ENCODE data around the gene WSCD1. TPM values are rescaled to one million over a fixed set of nuclear protein-coding genes. Genes with fewer than 3 reads are reported as not detected.
A peak's percentile ranks its signal among the peaks of the same experiment; 100 is the strongest.

The WSCD1 gene
- total RNA-seq, 2 donors from 2014 or later = 0.15 TPM; not detected in 1

DNA sequence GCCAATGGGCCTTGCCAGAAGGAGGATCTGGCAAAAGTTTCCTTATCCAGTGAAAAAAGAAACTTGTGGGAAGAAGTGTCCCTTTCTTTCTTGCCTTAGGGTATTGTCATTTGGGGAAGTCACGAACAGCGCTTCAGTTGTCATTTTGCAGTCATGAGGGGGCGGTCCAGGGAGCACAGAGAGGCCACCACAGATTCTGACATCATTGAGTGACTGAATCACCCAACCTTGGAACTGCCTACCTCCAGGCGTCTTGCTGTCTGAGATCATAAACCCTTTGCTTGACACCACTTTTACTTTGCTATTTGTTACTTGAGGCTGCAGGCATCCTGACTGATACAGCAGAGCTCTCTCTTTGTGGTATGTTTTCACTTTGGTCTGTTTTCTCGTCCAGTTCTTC lies 3.1 kb upstream of the WSCD1 start:
- ATAC-seq (no peak), DNase-seq (no peak)
- no peak overlapping the region for H3K4me3 Mint-ChIP-seq
- peaks cover 75% of the 10 kb centered on the region for H3K27me3 Mint-ChIP-seq
- H3K27ac Mint-ChIP-seq = no peak overlapping the region
- peaks cover 13% of the 10 kb centered on the region for H3K4me1 Mint-ChIP-seq
- H3K36me3 Mint-ChIP-seq (ENCODE audit: low read depth) = peaks cover 7% of the 10 kb centered on the region
- no peaks in the 10 kb centered on the region for H3K9me3 ChIP-seq (ENCODE audit: control insufficient read depth, low read length, poor library complexity, severe bottlenecking)

DNA sequence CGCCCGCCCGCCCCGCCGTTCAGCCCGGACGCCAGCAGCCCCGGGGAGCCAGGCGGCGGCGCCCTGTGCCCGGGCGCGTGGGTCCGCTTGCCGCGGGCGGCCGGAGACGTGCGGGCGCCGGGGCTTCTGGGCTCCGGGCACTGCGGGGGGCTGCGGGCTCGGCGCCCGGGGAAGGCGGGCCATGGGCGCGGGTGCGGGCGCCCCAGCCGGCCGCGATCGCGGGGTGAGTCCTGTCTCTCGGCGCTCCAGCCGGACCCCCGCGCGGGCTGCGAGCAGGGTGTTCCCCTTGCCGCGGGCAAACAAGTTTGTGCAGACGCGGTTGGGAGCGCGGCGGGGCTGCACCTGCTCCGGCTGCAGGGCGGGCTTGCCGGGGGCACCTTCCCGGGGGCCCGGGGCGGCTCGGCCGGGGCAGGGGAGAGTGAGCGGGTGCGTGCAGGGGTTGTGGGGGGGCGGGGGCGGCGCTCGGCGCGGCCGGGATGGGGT lies 292 bp downstream of the WSCD1 start:
- Mint-ChIP-seq H3K36me3 (ENCODE audit: low read depth) (peaks cover 7% of the 10 kb centered on the region), H3K4me1 (peaks cover 13% of the 10 kb centered on the region), H3K27ac (no peak overlapping the region), H3K27me3 (peaks cover 73% of the 10 kb centered on the region), H3K4me3 (no peak overlapping the region)
- ATAC-seq (no peak), DNase-seq (no peak)
- H3K9me3 ChIP-seq (ENCODE audit: control insufficient read depth, low read length, poor library complexity, severe bottlenecking) = no peaks in the 10 kb centered on the region

DNA sequence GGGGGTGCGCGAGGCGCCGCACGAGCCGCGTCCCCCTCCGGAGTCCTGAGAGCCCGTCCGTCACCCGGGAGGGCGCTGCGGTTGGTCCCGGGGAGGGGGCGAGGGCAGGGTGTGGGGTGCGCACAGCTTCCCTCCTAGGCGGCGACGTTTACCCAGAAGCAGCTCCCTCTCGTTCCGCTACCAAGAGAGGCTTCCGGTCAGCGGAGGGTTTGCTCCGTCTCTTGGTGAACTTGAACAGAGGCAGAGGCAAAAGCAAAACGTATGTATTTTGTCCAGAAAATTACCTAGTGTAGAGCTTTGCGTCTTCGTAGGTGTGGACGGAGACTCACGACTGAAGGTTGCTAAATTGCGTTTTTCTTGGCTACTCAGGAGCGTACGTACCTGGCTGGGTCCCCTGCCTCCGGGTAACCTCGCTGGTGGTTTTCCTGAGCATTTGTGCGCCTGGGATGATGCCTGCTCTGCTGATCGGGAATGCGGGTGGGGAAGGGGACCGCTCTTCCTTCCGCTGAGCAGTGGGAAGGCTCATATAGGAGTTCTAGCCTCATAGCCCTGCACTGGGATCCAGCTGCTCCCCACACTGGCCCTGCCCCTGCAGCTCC lies 833 bp downstream of the WSCD1 start:
- no peaks in the 10 kb centered on the region for H3K9me3 ChIP-seq (ENCODE audit: control insufficient read depth, low read length, poor library complexity, severe bottlenecking)
- no peak for DNase-seq
- peak overlapping the region; percentile 71 for H3K4me3 Mint-ChIP-seq
- H3K36me3 Mint-ChIP-seq (ENCODE audit: low read depth) = peaks cover 7% of the 10 kb centered on the region
- ATAC-seq = no peak
- peaks cover 79% of the 10 kb centered on the region for H3K27me3 Mint-ChIP-seq
- H3K27ac Mint-ChIP-seq = no peak overlapping the region
- H3K4me1 Mint-ChIP-seq = peaks cover 13% of the 10 kb centered on the region

DNA sequence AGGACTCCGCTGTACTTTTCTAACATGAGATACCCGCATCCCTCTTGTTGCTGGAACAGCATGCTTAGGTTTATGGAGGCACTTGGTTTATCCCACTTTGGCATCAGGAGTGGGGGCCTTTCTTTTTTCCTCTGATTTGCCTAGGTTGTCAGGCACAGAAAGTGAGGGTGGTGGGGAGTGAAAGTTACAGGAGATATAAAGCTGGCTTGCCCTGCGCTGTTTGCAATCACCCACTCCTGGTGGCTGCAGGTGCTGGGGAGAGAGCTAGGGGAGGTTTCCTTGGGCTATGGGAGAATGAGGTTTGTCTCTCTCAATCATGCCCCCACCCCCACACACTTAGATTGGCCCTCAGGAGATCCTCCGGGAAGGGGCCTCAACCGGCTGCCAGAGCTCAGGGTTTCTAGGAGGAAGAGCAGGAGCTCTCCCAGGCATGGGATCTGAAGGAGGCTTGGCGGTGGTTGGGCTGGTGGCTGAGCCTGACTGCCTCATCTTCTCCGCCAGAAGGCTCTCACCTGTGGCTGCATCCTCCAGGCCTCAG lies 1.4 kb downstream of the WSCD1 start:
- peaks cover 13% of the 10 kb centered on the region for H3K4me1 Mint-ChIP-seq
- H3K27ac Mint-ChIP-seq = no peak overlapping the region
- H3K36me3 Mint-ChIP-seq (ENCODE audit: low read depth) = peaks cover 7% of the 10 kb centered on the region
- H3K9me3 ChIP-seq (ENCODE audit: control insufficient read depth, low read length, poor library complexity, severe bottlenecking) = no peaks in the 10 kb centered on the region
- peaks cover 76% of the 10 kb centered on the region for H3K27me3 Mint-ChIP-seq
- H3K4me3 Mint-ChIP-seq = peak overlapping the region; percentile 71
- DNase-seq (no peak), ATAC-seq (no peak)

DNA sequence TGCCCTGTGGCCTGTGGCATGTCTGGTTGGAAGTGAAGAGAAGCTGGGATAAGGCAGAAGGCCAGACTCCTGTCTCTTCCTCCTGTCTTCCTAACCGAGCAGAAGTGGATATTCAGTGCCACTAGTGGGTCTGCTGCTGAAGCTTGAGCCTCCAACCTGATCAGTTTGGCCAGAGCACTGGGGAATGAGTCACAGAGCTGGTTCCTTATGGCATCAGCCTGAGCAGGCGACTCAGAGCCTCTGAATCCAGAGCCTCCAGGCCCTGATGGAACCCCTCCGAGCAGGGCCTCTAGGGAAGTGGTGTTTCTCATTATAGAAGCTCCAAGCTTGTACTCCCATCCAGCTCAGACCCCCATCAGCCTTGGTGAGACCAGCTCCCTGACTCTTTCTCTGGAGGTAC lies 2.0 kb downstream of the WSCD1 start:
- Mint-ChIP-seq H3K4me1 (peaks cover 13% of the 10 kb centered on the region), H3K27me3 (peaks cover 71% of the 10 kb centered on the region), H3K4me3 (no peak overlapping the region), H3K27ac (no peak overlapping the region), H3K36me3 (ENCODE audit: low read depth) (peaks cover 9% of the 10 kb centered on the region)
- no peak for ATAC-seq
- H3K9me3 ChIP-seq (ENCODE audit: control insufficient read depth, low read length, poor library complexity, severe bottlenecking) = no peaks in the 10 kb centered on the region
- no peak for DNase-seq

DNA sequence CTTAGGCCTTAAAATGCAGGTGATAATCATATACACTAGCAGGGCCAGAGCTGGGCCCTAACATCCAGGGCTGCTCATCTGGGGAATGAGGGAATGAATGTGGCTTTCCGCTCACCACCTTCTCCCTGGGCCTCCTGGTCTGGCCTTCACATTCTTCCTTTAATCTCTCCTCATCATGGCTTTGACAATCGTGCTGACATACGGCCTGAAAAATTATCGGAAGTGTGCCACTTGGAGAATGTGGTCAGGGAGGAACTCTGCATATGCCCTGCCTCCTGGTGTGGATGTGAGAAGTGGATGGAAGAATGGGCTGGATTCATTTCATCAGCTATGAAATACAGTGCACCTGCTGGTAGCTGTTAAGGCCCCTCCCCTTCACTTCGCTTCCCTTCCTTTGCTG lies 2.4 kb downstream of the WSCD1 start:
- Mint-ChIP-seq H3K27ac (no peak overlapping the region), H3K36me3 (ENCODE audit: low read depth) (peaks cover 9% of the 10 kb centered on the region), H3K4me1 (peaks cover 13% of the 10 kb centered on the region), H3K27me3 (peaks cover 71% of the 10 kb centered on the region), H3K4me3 (no peak overlapping the region)
- no peaks in the 10 kb centered on the region for H3K9me3 ChIP-seq (ENCODE audit: control insufficient read depth, low read length, poor library complexity, severe bottlenecking)
- ATAC-seq (no peak), DNase-seq (no peak)

DNA sequence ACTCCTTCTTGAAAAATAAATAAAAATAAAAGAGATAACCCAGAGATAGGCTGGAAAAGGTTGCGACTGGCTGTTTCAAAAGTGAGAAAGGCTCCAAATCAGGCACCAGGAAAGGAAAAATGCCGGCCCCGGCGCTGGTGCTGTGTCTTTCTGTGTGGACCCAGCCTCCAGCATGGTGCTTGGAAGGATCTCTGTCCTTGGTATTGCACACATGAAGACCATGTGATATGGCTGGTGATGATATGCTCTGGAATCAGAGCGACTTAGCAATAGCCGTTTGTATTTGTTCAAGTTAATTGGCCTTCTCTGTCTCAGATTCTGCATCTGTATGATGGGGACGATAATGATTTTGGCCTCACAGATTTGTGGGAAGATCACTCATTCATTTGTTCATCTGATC lies 3.4 kb downstream of the WSCD1 start:
- peaks cover 9% of the 10 kb centered on the region for H3K36me3 Mint-ChIP-seq (ENCODE audit: low read depth)
- DNase-seq = no peak
- peaks cover 13% of the 10 kb centered on the region for H3K4me1 Mint-ChIP-seq
- ATAC-seq = no peak
- no peak overlapping the region for H3K27ac Mint-ChIP-seq
- H3K27me3 Mint-ChIP-seq = peaks cover 71% of the 10 kb centered on the region
- H3K9me3 ChIP-seq (ENCODE audit: control insufficient read depth, low read length, poor library complexity, severe bottlenecking) = no peaks in the 10 kb centered on the region
- H3K4me3 Mint-ChIP-seq = no peak overlapping the region

DNA sequence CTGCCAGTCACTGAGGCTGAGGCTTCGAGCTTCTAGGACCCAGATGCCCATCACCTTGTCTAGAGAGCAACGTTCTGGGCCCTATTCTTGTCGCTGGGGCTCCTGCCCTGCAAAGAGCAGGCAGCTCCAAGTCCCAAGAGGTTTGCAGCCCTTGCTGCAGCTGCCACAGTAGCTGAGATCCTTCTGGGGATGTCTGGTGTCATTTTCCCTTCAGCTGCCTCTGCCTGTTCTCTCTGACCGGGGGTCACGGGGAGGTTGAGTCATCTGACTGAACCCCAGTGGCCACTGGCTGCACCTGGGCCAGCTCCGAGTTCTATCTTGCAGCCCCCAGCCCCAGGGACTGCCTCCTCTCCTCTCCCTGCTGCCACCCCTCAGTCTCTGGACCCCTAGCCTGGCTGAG lies 4.9 kb downstream of the WSCD1 start:
- Mint-ChIP-seq H3K4me3 (no peak overlapping the region), H3K27me3 (peaks cover 57% of the 10 kb centered on the region), H3K4me1 (no peaks in the 10 kb centered on the region), H3K36me3 (ENCODE audit: low read depth) (peaks cover 2% of the 10 kb centered on the region), H3K27ac (no peak overlapping the region)
- H3K9me3 ChIP-seq (ENCODE audit: control insufficient read depth, low read length, poor library complexity, severe bottlenecking) = no peaks in the 10 kb centered on the region
- no peak for ATAC-seq
- no peak for DNase-seq

DNA sequence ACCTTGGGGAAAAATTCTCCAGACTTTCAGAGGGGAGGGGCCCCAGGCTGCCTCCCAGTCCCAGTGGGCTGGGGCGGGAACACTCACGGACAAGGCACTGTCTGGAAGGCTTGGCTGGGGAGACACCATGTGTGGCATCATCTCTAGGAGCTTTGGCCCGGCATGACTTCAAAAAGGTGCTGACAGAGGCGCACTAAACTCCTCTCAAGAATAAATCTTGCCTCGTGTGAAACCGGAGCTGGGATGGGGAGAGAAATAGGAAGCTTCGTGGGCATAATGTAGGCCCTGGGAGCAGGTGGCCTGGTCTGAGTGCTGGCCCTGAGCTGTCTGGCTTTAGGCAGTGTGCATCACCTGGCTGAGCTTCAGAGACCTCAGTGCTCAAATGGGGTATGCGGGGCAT lies 5.7 kb downstream of the WSCD1 start:
- Mint-ChIP-seq H3K4me3 (no peak overlapping the region), H3K36me3 (ENCODE audit: low read depth) (peaks cover 2% of the 10 kb centered on the region), H3K4me1 (no peaks in the 10 kb centered on the region), H3K27ac (no peak overlapping the region), H3K27me3 (peaks cover 56% of the 10 kb centered on the region)
- ATAC-seq = no peak
- DNase-seq = no peak
- H3K9me3 ChIP-seq (ENCODE audit: control insufficient read depth, low read length, poor library complexity, severe bottlenecking) = no peaks in the 10 kb centered on the region

DNA sequence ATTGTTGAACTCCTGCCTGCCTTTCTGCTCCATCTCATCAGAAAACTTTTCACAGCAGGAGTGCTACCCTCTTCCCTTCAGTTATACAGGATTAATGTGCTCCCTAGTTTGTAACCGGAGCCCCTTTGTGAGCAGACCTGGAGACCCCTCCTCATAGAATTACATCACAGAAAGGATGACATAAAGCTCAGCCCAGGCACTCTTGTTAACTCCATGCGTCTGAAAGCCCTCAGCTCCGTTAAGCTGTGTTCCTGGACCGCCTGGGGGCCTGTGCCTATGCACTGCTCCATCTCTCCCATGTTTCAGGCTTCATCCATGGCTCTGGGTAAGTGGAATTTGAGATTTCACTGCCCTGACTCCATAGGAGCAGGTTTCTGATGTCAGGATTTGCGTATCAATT lies 7.6 kb downstream of the WSCD1 start:
- H3K9me3 ChIP-seq (ENCODE audit: control insufficient read depth, low read length, poor library complexity, severe bottlenecking) = no peaks in the 10 kb centered on the region
- Mint-ChIP-seq H3K27ac (no peak overlapping the region), H3K4me3 (no peak overlapping the region), H3K36me3 (ENCODE audit: low read depth) (peaks cover 2% of the 10 kb centered on the region), H3K4me1 (no peaks in the 10 kb centered on the region), H3K27me3 (peaks cover 42% of the 10 kb centered on the region)
- ATAC-seq (no peak), DNase-seq (no peak)

DNA sequence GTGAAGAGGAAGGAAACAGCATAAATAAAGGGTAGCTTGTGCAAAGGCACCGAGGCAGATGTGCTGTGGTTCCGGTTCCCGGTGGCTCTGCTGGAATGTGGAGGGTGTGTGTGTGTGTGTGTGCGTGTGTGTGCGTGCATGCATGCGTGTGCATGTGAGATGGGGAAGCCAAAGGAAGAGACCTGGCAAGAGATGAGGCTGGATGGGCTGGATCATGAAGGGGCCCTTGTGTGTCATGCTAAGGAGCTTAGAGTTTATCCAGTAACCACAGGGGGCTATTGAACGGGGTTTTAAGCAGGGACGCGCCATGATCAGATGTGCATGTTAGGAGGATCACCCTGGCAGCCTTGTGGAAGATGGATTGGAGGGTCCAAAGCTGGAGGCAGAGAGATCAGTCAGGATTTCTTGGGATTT lies 8.3 kb downstream of the WSCD1 start:
- Mint-ChIP-seq H3K36me3 (ENCODE audit: low read depth) (peaks cover 2% of the 10 kb centered on the region), H3K27me3 (peaks cover 35% of the 10 kb centered on the region), H3K4me1 (no peaks in the 10 kb centered on the region), H3K4me3 (no peak overlapping the region), H3K27ac (no peak overlapping the region)
- ATAC-seq = no peak
- no peaks in the 10 kb centered on the region for H3K9me3 ChIP-seq (ENCODE audit: control insufficient read depth, low read length, poor library complexity, severe bottlenecking)
- no peak for DNase-seq

DNA sequence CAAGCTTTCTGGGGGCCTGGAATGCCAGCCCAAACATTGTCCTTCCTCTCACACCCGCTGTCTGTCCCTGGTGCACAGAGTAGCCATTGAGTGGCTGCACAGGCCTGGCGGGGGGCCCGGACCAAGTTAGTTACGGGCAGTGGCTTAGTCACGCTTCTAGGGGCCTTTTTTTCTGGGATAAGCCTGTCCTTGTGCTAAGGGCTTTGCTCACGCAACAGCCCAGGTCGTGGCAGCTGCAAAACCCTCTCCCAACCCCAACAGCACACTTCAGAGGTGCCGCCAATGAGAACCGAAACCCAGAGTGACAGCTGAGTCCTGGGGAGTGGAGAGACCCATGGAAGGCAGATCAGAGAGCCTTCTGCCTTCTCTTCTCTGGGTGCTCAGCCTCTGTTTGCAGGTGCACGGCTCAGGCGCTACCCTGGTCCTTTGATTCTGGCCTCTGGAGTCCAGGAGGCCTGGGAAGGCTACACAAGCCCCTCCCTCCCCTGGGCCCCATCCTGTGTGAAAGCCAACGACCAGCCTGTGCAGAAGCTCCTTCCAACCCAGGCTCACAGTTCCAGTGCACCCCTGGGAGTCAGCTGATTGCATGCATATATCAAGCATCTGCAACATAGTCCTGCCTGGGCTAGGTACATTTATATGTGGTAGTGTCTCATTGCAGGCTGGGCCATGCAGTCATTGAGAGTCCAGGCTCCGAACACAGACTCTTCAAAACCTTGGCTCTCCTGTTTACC lies 9.1 kb downstream of the WSCD1 start:
- DNase-seq (no peak), ATAC-seq (no peak)

DNA sequence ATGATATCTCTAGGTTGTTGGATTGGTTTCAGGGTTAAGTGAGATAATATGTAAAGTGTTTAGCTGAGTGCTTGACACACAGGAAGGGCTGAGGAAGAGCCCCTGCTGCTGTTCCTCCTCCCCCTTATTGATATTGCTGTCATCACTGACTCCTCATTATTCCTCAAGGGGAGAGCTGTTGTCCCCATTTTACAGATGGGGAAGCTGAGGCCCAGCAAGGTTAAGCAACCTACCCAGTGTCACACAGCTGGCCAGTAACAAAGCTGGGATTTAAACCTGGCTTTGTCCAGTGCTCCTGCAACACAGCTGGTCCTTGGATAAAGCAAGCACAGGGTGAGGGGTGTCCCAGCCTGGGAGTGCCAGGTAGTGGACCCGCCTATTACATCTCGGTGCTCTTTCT lies 9.8 kb downstream of the WSCD1 start:
- no peak for ATAC-seq
- no peak overlapping the region for H3K4me3 Mint-ChIP-seq
- H3K27ac Mint-ChIP-seq = no peak overlapping the region

More for the DNA sequence above, 9.1 kb downstream of the WSCD1 start:
- Mint-ChIP-seq H3K4me1 (no peaks in the 10 kb centered on the region), H3K27ac (no peak overlapping the region), H3K27me3 (peaks cover 29% of the 10 kb centered on the region), H3K4me3 (no peak overlapping the region), H3K36me3 (ENCODE audit: low read depth) (peaks cover 2% of the 10 kb centered on the region)
- no peaks in the 10 kb centered on the region for H3K9me3 ChIP-seq (ENCODE audit: control insufficient read depth, low read length, poor library complexity, severe bottlenecking)

More for the DNA sequence above, 9.8 kb downstream of the WSCD1 start:
- no peak for DNase-seq
- no peaks in the 10 kb centered on the region for H3K4me1 Mint-ChIP-seq
- H3K36me3 Mint-ChIP-seq (ENCODE audit: low read depth) = peaks cover 2% of the 10 kb centered on the region
- no peaks in the 10 kb centered on the region for H3K9me3 ChIP-seq (ENCODE audit: control insufficient read depth, low read length, poor library complexity, severe bottlenecking)
- peaks cover 25% of the 10 kb centered on the region for H3K27me3 Mint-ChIP-seq
